ENCODE results near the gene BEND6.
"Not testable (repeated sequence)": the region's sequence is repeated elsewhere in the genome, so short reads cannot be mapped to it uniquely, and the experiment has no call there.

BEND6 gene

GRCh38 chr6:57017841-57018240 is 62.9 kb downstream of the BEND6 start:
- no peak for TF ChIP-seq GATA2 (IDR thresholded peaks at IDR 0.05; ENCODE audit: low read depth, low read length)
- no peak for TF ChIP-seq GATA3 (IDR thresholded peaks at IDR 0.05; ENCODE audit: low read depth, low read length)

GRCh38 chr6:57019434-57019833 is 64.5 kb downstream of the BEND6 start:
- no peak for TF ChIP-seq GATA2 (IDR thresholded peaks at IDR 0.05; ENCODE audit: low read depth, low read length)
- TF ChIP-seq GATA3 (IDR thresholded peaks at IDR 0.05; ENCODE audit: low read depth, low read length) = no peak

GRCh38 chr6:57021086-57021720 is 66.3 kb downstream of the BEND6 start:
- TF ChIP-seq GATA2 (IDR thresholded peaks at IDR 0.05; ENCODE audit: low read depth, low read length) (no peak), GATA3 (IDR thresholded peaks at IDR 0.05; ENCODE audit: low read depth, low read length) (no peak)

- no peak for TF ChIP-seq GATA2 (IDR thresholded peaks at IDR 0.05; ENCODE audit: low read depth, low read length)
- TF ChIP-seq GATA3 (IDR thresholded peaks at IDR 0.05; ENCODE audit: low read depth, low read length) = no peak
Measured at GRCh38 chr6:57024321-57024720, 69.4 kb downstream of the BEND6 start.

GRCh38 chr6:57024775-57025174 is 69.9 kb downstream of the BEND6 start:
- no peak for TF ChIP-seq GATA3 (IDR thresholded peaks at IDR 0.05; ENCODE audit: low read depth, low read length)
- TF ChIP-seq GATA2 (IDR thresholded peaks at IDR 0.05; ENCODE audit: low read depth, low read length) = no peak

GRCh38 chr6:57026001-57026400 is 71.1 kb downstream of the BEND6 start:
- no peak for TF ChIP-seq GATA2 (IDR thresholded peaks at IDR 0.05; ENCODE audit: low read depth, low read length)
- TF ChIP-seq GATA3 (IDR thresholded peaks at IDR 0.05; ENCODE audit: low read depth, low read length) = no peak

- no peak for TF ChIP-seq GATA3 (IDR thresholded peaks at IDR 0.05; ENCODE audit: low read depth, low read length)
- no peak for TF ChIP-seq GATA2 (IDR thresholded peaks at IDR 0.05; ENCODE audit: low read depth, low read length)
Measured at GRCh38 chr6:57027301-57027700, 72.4 kb downstream of the BEND6 start.

DNA sequence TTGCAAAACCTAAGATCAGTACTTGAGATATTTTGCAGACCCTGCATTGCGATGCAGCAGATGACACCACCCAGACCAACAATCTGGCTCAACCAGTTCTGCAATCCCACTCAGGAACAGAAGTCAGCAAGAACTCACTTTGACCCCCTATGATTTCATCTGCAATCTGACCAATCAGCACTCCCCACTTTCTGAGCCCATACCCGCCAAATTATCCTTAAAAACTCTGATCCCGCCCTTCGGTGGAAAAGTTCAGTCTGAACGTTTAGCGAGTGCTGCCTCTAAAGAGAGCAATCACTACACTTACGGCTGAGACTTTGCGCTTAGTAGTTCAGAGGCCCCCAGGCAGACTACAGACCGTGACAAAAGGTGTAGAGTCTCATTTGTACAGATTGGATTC is 74.3 kb downstream of the BEND6 start:
- TF ChIP-seq GATA2 (IDR thresholded peaks at IDR 0.05; ENCODE audit: low read depth, low read length) (no peak), GATA3 (IDR thresholded peaks at IDR 0.05; ENCODE audit: low read depth, low read length) (no peak)

DNA sequence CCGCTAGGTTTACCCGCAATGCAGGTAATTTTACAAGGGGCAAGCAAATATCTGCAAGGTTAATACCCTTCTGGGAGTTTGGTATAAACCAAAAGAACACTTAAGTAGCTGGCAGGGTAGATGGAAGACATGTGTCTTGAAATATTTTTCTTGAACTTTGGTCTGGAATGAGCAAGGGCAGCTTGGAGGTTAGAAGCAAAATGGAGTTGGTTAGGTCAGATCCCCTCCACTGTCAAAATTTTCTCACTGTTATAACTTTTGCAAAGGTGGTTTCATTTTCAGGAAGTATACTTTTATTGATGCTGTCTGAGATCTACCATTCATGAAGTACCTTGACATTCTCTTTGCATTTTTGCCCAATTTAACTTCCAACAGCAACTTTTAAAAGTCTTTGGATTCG is 78.3 kb downstream of the BEND6 start:
- TF ChIP-seq GATA2 (IDR thresholded peaks at IDR 0.05; ENCODE audit: low read depth, low read length) = no peak
- no peak for TF ChIP-seq GATA3 (IDR thresholded peaks at IDR 0.05; ENCODE audit: low read depth, low read length)

- TF ChIP-seq GATA2 (IDR thresholded peaks at IDR 0.05; ENCODE audit: low read depth, low read length) (no peak), GATA3 (IDR thresholded peaks at IDR 0.05; ENCODE audit: low read depth, low read length) (no peak)
Measured at GRCh38 chr6:57035549-57035948, 80.6 kb downstream of the BEND6 start.

- TF ChIP-seq GATA2 (IDR thresholded peaks at IDR 0.05; ENCODE audit: low read depth, low read length) (no peak), GATA3 (IDR thresholded peaks at IDR 0.05; ENCODE audit: low read depth, low read length) (no peak)
Measured at GRCh38 chr6:57038906-57039305, 84.0 kb downstream of the BEND6 start.

DNA sequence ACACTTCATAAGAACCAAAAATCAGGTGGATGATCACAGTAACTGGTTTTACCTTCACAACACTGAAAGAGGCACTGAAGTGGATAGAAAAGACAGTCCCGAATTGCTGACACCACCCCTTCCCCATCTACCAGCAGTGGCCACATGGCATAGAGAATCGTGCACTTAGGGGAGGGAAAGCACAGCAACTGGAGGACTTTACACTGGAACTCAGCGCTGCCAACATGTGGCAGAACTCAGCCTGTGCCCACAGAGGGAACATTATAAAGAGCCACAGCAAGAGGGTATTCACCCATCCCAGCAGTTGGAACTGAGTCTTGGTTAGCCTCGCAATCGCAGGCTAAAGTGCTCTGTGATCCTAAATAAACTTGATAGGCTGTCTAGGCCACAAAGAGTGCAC is 85.1 kb downstream of the BEND6 start:
- TF ChIP-seq GATA2 (IDR thresholded peaks at IDR 0.05; ENCODE audit: low read depth, low read length) (no peak), GATA3 (IDR thresholded peaks at IDR 0.05; ENCODE audit: low read depth, low read length) (no peak)

DNA sequence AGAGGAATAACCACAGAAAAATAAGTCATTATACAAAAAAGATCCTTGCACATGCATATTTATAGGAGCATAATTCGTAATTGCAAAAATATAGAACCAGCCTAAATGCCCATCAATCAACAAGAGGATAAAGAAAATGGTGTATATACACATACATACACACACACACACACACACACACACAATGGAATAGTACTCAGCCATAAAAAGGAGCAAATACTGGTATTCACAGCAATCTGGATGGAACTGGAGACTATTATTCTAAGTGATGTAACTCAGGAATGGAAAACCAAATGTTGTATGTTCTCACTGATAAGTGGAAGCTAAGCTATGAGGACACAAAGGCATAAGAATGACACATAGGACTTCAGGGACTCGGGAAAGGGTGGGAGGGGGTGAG is 89.7 kb downstream of the BEND6 start:
- TF ChIP-seq GATA3 (IDR thresholded peaks at IDR 0.05; ENCODE audit: low read depth, low read length) = no peak
- TF ChIP-seq GATA2 (IDR thresholded peaks at IDR 0.05; ENCODE audit: low read depth, low read length) = no peak

DNA sequence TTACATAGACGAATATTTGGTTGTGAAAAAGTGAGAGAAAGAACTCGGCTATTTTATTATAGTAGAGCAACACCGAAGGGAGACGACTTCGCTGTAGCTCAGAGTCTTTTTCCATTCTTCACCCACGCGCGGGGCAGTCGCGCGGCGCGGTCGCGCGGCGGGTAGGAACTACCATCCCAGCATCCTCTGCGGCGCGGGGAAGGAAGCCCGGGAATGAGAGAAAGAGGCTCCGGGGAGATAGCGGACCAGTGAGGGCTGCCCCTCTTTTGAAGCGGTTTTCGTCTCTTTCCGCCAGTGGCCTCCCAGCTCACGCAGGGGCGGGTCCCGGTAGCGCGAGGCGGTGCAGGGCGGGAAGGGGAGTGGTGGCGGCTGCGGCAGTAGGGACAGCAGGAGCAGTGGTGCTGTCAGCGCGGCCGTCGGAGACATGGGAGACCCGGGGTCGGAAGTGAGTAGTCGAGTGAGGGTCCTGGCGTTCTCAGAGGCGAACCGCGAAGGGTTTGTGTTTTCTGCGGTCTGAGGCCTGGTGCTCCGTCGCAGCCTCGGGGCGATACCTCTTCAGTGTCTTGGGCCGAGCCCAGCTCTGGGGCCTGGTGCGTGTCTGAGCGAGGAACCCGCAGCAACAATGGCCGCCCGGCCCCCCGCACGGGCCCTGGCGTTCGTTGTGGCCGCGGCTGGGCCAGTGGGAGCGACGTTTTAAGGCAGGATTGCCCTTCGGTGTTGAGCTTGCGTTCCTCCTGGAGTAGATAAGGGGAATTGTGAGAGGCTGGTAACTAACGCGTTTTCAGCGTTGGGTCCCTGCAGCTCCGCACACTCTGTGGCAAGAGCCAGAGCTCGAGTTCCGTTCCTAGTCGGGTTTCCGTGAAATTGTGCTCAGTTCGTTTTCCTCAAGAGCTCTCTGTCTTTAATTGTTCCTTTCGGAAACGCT is 91.7 kb downstream of the BEND6 start, which contains the start of gene KIAA1586:
Gene KIAA1586, plus strand, starts transcription at position 362 of the 925 bp plus-strand sequence. Its CDS starts 63 bp downstream, at position 425.
- TF ChIP-seq GATA2, GATA3 (IDR thresholded peaks at IDR 0.05; ENCODE audit: low read depth, low read length): not testable (repeated sequence)

- TF ChIP-seq GATA2 (IDR thresholded peaks at IDR 0.05; ENCODE audit: low read depth, low read length) (no peak), GATA3 (IDR thresholded peaks at IDR 0.05; ENCODE audit: low read depth, low read length) (no peak)
Measured at GRCh38 chr6:57048577-57048976, 93.7 kb downstream of the BEND6 start.
